NCI-H1694 (cell line): ENCODE data around the gene FALEC.

Experiments
- DNase-seq: peaks from one replicate; lab custom pipeline; 2025; lab: John Stamatoyannopoulos, UW

The FALEC gene

DNA sequence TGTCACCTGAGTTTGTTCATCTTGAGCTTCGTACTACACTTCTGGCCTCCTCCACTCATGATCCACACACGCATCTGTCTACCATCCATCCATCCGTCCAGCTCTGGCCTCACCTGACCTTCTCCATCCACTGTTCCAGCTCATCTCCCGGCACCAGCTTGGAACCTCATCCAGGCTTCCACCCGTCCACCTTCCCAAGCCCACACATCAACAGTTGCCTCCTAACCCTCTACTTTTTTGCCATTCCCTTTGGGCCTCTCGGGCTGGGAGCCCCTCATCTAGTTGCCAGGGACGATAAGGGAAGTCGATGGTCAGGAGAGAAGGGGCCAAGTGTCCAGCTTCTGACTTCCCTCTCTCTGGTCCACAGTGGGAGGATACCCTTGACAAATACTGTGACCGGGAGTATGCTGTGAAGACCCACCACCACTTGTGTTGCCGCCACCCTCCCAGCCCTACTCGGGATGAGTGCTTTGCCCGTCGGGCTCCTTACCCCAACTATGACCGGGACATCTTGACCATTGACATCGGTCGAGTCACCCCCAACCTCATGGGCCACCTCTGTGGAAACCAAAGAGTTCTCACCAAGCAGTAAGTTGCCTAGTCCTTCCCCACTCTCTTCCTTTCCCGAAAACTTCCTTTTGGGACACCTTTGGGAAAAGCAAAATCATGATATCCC, 3.4 kb upstream of the FALEC start:
- no peak for DNase-seq

DNA sequence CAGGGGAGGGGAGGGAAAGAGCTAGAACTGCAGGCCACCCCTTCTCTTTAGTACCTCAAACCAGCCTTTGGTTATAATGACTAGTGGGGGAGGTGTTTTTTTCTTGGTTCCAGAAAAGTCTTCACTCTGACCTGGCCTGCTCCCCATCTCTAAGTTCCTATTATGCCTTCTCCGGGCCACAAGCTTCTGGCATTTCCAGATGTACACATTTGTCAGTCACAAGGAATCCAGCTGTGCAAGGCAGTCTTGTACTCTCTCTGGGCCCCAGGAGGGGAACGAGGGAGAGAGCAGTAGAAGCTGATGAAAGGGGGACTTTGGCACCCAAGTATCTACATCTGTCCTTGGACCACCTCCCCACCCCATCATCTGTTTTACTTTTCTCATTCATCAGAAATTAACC, 2.7 kb upstream of the FALEC start:
- DNase-seq: no peak

DNA sequence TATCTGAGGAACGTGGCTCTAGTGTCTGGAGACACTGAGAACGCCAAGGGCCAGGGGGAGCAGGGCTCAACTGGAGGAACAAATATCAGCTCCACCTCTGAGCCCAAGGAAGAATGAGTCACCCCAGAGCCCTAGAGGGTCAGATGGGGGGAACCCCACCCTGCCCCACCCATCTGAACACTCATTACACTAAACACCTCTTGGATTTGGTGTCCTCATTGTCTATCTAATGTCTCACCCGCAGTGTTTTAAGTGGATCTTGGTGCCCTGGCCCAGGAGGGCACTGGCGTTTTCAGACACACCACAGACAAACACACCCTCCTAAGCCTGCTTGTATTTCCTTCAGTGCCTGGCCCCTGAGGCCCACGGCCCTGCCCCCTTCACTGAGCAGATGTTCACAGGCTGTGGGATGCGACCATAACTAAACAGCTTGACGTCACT, 2.2 kb upstream of the FALEC start:
- peak; percentile 37 for DNase-seq

DNA sequence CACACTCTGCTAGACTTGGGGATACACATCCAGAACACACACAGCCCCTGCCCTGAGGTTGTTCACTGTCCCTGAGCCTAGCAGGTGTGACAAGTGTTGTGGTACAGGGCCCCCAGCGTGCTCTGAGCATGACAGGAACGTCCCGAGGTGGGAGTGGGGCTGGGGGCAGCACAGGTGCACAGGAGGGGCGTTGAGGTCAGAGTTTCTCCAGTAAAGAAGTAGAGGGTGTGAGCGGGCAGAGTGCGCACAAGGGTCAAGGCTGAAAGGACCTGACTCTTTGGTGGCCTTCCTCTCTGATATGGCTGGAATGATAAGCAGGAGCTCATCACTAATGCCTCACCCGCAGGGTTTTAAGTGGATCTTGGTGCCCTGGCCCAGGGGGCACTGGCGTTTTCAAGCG, 1.3 kb upstream of the FALEC start:
- no peak for DNase-seq

DNA sequence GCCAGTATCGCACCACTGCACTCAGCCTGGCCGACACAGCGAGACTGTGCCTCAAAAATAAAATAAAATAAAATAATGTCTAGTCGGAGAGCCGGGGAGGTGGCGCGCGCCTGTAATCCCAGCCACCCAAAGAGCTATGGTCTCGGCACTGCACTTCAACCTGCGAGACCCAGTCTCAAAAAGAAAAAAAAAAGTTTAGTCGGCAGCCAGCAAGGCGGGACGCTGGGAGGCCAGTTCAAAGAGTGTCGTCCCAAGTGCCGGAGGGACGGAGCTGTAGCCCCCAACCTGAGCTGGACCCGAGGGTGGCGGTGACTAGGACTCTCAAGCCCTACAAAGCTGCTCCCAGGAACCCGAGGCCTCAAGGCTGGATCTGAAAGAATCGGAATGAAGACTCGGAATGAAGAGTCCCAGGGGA, 632 bp upstream of the FALEC start:
- no peak for DNase-seq

DNA sequence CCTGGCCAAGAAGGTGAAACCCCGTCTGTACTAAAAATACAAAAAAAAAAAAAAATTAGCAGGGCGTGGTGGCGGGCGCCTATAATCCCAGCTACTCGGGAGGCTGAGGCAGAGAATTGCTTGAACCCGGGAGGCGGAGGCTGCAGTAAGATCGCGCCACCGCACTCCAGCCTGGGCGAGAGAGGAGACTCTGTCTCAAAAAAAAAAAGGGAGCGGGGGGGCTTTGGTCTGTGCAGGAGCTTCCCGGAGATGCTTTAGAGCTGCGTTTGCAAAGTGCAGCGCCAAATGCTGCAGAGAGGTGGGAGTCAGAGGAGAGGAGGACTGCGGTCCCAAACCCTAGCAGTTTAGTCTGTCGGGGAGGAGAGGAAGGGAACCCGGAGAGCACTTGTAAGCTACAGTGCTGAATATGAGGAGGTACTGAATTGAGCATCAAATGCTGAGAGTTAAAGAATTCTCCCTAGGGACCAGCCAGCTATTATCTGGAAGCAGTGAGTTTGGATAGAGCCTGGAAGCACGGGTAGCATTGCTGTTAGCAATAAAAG, 569 bp downstream of the FALEC start:
- DNase-seq: peak; percentile 40

DNA sequence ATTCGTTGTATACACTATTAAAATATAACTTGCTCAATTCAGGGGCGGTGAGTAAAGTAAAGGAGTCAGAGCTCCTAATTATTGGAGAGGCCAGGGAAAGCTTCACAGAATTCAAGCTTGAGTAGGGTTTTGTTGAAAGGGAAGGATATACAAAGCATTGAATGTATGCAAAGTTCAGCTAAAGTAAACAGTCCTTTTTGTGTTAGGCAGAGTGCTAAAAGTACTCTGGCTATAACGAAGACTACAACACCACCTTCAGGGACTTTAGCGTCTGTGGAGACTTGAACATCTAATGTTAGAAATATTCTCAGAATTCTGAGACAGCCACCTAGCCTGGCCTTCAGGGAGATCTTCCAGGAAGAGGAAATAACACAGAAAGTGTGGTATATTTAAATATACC, 1.1 kb downstream of the FALEC start:
- peak; percentile 10 for DNase-seq

DNA sequence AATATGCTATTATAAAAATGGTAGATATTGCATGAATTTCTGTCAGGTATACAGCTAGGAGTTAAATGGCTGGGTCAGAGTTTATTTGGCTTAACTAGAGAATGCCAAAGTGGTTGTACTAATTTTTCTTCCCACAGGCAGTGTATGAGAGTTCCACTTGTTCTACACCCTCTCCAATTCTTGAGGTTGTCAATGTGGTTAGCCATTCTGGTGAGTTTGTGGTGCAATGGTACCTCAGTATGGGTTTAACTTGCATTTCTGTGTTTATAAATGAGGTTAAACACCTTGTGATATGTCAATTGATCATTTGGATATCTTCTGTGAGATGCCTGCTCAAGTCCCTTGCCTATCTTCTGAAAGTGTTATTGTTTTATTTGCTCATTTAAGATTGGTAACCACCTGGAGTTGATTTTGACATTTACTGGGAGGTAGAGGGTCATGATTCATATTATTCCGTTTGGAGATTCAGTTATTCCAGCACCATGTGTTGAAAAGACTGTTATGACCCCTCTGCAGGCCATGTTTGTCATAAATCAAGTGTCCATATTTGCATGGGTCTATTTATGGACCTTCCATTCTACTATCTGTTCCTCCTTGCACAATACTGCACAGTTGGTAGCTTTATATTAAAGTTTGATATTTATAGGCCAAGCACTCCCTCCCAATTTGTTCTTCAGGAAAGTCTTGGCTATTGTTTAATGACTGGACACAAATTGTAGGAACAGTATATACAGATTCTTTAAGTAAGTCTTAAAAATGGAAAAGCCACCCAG, 5.8 kb downstream of the FALEC start:
- no peak for DNase-seq

DNA sequence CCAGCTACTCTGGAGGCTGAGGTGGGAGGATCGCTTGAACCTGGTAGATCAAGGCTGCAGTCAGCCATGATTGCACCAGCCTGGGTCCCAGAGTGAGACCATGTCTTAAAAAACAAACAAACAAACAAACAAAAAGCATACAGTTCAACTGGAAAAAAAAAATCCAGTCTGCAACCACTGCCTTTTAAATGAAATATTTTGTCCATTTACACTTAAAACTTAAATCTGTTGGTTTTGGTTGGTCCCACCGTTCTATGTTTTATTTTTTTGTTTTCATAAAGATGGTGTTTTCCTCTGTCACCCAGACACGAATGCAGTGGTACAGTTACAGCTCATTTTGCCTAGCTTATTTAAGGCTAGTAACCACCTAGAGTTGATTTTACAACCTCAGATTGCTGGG, 9.8 kb downstream of the FALEC start:
- no peak for DNase-seq

DNA sequence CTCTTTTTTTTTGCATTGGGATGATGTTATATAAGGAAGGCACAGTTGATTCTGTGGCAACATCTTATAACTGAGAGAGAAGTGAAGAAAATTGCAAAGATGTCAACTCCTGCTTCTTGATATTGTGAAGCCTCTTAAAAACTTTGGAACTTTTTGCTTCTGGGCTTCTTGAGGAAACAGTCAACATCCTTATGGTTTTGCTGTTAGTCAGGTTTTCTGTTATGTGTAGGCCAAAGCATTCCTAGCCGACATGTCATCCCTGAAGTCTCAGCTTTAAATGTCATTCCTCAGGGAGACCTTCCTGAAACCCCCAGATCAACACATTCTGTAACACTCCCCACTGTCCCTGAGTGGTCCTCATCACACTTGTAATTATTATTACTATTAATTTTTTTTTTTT, 12.6 kb downstream of the FALEC start:
- DNase-seq: no peak

DNA sequence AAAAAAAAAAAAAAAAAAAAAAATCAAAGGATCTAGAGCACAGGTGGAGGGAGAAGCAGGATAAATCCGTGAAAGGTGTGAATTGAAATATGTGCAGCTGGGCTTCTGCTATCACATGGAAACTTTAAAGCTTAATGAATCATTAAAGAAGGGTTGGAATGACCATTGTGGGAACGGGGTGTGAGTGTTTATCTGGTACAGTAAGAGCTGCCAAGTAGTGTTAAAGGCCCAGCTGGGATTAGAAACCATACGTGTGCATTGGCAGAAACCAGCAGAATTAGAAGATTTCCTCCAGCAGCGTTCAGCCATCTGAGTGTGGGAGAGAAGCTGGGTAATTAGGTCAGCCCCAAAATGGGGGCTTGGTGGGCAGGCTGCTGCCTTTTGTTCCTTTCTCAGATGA, 13.5 kb downstream of the FALEC start:
- no peak for DNase-seq

DNA sequence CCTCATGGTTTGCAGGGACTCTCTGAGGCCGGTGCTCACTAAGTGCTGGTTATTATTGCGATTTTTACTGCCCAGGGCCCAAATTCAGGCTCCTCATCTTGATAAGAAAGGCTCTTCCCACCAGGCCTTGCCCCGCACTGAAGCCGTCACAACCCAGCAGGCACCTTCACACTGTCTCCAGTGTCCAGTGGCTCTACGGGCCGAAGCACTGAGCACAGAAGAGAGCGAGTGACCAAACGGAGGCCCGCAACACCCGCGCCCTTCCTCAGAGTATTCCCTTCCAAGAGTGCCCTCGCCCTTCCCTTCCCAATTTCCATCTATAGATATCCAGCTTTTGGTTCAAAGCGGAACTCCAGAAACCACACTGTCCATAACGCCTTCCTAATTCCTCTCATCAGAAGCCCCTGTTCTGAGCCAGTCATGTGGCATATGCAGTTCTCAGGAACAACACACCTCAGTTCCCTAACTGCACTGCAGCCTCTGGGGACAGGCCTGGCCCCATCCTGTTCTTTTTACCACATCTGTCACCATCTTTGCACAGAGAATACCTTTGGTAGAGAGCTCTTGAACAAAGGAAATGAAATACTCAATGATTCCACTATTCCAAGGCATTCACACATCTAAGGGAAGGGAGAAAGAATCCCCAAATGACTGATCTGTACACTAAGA, 15.1 kb downstream of the FALEC start:
- DNase-seq: no peak

DNA sequence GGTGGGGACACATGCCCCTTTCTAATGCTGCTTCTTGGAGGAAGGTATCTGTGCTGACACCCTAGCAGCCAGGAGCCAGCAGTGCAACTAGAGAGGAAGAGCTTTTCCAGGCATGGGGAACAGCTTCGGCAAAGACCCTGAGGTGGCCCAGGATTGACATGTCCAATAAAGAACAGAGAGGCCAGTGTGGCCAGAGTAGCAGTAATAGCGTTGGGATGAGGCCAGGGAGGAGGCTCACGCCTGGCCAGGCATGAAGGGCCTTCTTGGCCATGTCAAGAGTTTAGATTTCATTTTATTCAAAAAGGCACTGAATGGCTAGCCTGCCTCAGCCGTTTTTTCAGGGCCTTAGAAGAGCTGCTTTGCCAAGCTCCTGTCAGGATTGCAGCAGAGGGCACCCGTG, 17.3 kb downstream of the FALEC start:
- no peak for DNase-seq

DNA sequence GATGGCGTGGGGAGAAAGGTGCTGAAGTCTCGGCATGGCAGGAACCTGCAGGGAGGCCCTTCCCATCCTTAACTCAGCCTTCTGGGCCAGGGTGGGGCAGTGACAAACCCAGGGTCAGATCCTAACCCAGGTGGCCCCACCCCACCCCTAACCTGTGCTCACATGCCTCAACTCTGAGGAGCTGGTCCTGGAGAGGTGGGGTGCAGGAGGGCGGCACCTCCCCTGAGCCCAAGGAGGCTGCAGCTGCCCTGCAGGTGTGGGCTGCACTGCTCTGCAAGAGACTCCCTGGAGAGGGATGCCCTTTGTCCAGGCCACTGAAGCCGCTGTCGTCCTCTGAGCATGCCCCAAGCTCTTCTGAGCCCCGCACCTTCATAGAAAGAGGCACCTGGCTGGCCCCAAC, 18.4 kb downstream of the FALEC start:
- no peak for DNase-seq

DNA sequence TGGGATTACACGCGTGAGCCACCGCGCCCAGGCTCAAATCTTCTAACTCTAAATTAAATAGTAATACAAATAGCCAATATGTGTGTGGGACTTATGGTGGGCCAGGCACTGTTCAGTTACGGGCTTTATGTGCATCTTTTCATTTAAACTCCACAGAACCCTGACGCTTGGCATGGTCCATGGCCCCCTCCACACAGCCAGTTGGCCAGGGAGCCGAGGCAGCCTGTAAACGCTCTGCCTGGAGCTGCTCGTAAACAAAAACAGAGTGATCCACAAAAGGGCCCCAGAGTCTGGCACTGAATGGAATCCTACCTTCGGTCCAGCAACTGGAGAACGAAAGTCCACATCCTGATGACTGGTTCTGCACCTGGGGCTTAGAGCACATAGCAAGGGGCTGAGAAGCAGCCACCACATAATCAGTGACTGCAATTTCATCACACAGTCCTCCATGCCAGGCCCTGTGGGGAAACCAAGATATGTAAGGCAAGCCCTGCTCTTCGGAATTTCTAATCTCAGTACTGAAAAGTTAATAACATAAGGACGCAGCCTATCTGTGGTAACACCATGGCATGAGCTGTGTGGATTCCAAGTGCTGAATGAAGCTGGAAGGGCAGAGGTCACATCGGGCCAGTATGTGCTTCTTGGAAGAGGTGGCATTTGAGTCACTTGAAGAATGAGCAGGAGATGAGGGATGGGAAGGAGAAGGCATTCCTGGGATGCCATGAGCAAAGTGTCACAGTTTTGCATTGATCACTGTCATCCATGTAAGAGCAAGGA, 20.1 kb downstream of the FALEC start:
- DNase-seq: no peak

DNA sequence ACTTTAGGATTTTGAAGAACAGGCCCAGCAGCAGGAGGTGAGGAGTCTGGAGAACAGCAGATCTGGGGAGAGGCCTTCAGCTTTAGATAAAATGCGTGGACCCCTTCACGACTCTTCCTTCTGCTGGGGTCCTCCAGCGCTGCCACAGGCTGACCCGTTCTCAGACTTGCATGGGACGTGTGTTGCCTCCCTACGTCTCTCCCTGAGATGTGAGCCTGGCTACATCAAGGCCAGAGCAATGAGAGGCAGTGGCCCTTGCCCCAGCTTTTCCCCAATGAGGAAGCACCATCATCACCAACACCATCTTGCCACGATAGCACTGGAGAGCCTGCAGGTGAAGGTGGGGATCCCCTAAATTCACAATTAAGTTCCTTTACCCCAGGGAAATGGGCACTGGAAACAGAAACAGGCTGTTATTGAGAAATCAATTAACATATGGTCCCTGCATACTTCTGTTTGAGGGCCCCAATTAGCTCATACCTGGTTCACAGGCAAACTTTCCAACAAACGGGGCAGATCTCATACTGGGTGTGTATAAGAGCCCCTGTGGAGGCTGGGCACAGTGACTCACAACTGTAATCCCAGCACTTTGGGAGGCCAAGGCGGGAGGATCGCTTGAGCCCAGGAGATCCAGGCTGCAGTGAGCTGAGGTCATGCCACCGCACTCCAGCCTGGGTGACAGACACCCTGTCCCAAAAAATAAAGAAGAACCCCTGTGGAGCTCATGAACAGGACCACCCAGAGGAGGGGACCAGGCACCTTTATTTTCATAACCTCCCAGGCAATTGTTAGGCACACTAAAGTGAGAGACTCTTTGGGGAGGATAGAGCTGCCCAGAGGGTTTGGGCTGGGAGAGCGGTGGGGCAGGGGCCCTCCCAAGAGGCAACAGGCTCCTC, 21.5 kb downstream of the FALEC start:
- no peak for DNase-seq

DNA sequence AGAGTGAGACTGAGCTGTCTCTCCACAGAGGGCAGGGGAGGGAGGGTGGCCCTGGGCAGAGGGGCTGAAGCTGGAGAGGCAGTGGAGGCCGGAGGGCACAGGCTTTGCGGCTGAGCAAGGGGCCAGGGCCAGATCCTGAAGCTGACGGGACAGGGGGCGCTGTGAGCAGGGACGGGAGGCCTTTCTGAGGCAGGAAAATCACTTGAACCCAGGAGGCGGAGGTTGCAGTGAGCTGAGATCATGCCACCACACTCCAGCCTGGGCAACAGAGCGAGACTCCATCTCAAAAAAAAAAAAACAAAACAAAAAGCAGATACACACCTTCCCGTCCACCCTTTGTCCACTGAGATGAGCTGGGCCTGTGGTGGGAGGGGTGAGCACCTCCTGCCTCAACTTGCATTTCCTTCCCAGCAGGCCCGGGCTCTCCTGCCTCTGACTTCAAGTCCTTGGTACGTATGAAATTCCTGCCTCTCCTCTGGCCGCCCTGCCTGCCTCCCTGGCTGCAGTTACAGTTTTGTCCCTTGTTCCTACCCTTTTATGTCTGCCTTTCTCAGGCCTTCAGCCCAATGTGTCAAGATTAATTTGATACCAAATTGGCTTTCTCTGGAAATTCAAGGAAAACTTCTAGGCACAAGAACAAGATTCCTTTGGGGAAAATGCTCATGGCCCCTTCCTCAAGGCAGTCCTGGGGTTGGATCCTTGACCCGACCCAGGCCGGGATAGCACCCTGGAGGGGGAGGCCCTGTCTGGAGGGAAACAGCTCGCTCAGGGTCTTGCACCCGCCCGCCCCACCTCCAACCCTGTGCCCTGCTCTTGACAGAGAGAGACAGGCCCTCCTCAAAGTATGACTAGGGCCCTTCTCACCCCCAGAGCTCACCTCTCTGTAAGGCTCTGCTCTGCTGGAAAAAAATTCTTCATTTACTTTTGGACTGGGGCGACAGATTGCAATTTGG, 22.5 kb downstream of the FALEC start:
- DNase-seq: no peak

DNA sequence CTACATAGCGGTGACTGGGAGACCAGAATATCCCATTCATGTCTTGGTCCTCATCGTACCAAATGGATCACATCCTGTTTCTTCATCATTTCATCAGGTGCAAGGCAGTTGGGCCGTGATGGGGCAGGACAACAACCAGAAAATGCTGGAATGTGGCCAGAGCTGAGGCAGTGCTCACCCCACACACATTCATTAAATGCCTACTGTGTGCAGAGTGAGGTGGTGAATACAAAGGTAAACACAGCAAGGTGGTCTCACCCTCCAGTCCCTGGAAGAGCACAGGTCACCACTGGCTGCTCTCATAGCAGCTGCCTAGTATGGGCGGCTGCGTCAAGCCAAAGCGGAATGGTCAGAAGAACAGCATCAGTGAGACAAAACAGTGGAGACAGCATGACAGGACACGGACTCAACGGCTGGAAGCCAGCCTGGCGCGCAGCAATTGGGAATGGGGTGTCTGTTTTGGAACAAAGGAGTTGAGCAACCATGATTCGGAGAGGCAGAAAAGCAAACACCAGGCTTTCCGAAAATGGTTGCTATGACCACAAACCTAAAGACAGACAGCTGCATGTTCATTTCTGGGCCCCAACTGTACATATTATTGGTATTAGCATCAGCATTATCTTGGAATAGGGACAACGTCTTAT, 28.1 kb downstream of the FALEC start:
- DNase-seq: no peak

DNA sequence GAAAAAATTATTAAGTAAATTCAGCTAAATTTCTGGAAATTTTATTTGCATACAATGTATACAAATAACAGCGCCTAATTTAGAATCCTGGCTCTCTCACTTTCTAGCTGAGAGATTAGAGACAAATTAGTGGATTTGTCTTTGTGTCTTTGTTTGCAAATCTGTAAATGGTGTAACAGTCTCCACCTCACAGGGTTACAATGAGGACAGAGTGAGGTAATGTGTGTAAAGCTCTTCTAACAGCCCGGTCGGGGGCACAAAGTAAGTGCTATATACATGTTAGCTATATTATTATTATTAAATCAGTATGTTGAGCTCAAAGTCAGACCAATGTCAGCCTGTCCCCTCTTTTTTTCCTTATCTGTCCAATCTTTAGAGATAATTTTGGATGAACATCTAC, 28.7 kb downstream of the FALEC start:
- DNase-seq: no peak
